Muscle layer of duodenum (tissue), 2 donors: ENCODE results near the gene RBM42.

Experiments used
- H3K27ac ChIP-seq: one replicate; pipeline ENCODE4 v1.7.0; 2013; ENCODE audit warnings: mild to moderate bottlenecking, low read length
- H3K27me3 ChIP-seq: one replicate; pipeline ENCODE4 v1.7.0; 2013; ENCODE audit warnings: low read depth, mild to moderate bottlenecking, control low read depth, low read length
- H3K36me3 ChIP-seq, 2 donors: one replicate each; pipeline ENCODE4 v1.7.0; 2013; ENCODE audit warnings: low read length in 2 of 2, control low read depth in 1 of 2, mild to moderate bottlenecking in 1 of 2; ENCODE audit not compliant: insufficient read depth in 2 of 2, control insufficient read depth in 1 of 2
- H3K4me1 ChIP-seq, 2 donors: one replicate each; pipeline ENCODE4 v1.7.0; 2013; ENCODE audit warnings: low read length in 2 of 2, mild to moderate bottlenecking in 2 of 2, control low read depth in 1 of 2, moderate library complexity in 1 of 2; ENCODE audit not compliant: insufficient read depth in 2 of 2, control insufficient read depth in 1 of 2
- H3K4me3 ChIP-seq, 2 donors: one replicate each; pipeline ENCODE4 v1.7.0; 2013; ENCODE audit warnings: low read length in 2 of 2, low read depth in 1 of 2, mild to moderate bottlenecking in 1 of 2
- H3K9me3 ChIP-seq, 2 donors: one replicate each; pipeline ENCODE4 v1.7.0; 2013; ENCODE audit warnings: low read length in 2 of 2, control low read depth in 1 of 2, mild to moderate bottlenecking in 1 of 2; ENCODE audit not compliant: control insufficient read depth in 1 of 2
- donor health status: healthy.

RBM42 gene

GRCh38 chr19:35621708-35622107, 7.1 kb upstream of the RBM42 start:
- H3K4me3 ChIP-seq, result no peak overlapping the region
- H3K27ac ChIP-seq, result no peak overlapping the region
- H3K4me1 ChIP-seq, result no peaks in the 10 kb centered on the region
- no peaks in the 10 kb centered on the region for H3K9me3 ChIP-seq
- no peaks in the 10 kb centered on the region for H3K27me3 ChIP-seq
- H3K36me3 ChIP-seq, result peaks cover 4 to 28% of the 10 kb centered on the region in 2 donors

GRCh38 chr19:35622750-35623149, 6.1 kb upstream of the RBM42 start:
- no peak overlapping the region for H3K27ac ChIP-seq
- peaks cover 0 to 18% of the 10 kb centered on the region in 2 donors for H3K36me3 ChIP-seq
- no peak overlapping the region for H3K4me3 ChIP-seq
- H3K9me3 ChIP-seq, result no peaks in the 10 kb centered on the region
- no peaks in the 10 kb centered on the region for H3K4me1 ChIP-seq
- H3K27me3 ChIP-seq, result no peaks in the 10 kb centered on the region

GRCh38 chr19:35623327-35624010, 5.4 kb upstream of the RBM42 start:
- H3K4me3 ChIP-seq, result no peak overlapping the region
- H3K27ac ChIP-seq, result no peak overlapping the region
- H3K27me3 ChIP-seq, result no peaks in the 10 kb centered on the region
- no peaks in the 10 kb centered on the region for H3K4me1 ChIP-seq
- no peaks in the 10 kb centered on the region for H3K9me3 ChIP-seq
- H3K36me3 ChIP-seq, result peaks cover 0 to 15% of the 10 kb centered on the region in 2 donors

GRCh38 chr19:35628264-35628564, 622 bp upstream of the RBM42 start:
- H3K27me3 ChIP-seq, result no peaks in the 10 kb centered on the region
- peak overlapping the region; percentile 82 for H3K27ac ChIP-seq
- H3K9me3 ChIP-seq, result no peaks in the 10 kb centered on the region
- H3K4me1 ChIP-seq, result peaks cover 6 to 18% of the 10 kb centered on the region in 2 donors
- H3K4me3 ChIP-seq, result peak overlapping the region; percentile 92 to 99
- H3K36me3 ChIP-seq, result peaks cover 23 to 28% of the 10 kb centered on the region in 2 donors

- peak overlapping the region; percentile 82 for H3K27ac ChIP-seq
- H3K9me3 ChIP-seq, result no peaks in the 10 kb centered on the region
- peaks cover 23 to 39% of the 10 kb centered on the region in 2 donors for H3K36me3 ChIP-seq
- no peaks in the 10 kb centered on the region for H3K27me3 ChIP-seq
- peak overlapping the region; percentile 92 to 99 for H3K4me3 ChIP-seq
- peaks cover 6 to 18% of the 10 kb centered on the region in 2 donors for H3K4me1 ChIP-seq
Measured at GRCh38 chr19:35629332-35629633, 447 bp downstream of the RBM42 start.

GRCh38 chr19:35633727-35634440, 5.0 kb downstream of the RBM42 start:
- no peaks in the 10 kb centered on the region for H3K9me3 ChIP-seq
- H3K27me3 ChIP-seq, result no peaks in the 10 kb centered on the region
- H3K36me3 ChIP-seq, result peaks cover 42 to 72% of the 10 kb centered on the region in 2 donors
- no peak overlapping the region for H3K4me3 ChIP-seq
- no peak overlapping the region for H3K27ac ChIP-seq
- peaks cover 6 to 18% of the 10 kb centered on the region in 2 donors for H3K4me1 ChIP-seq

- Histone ChIP-seq H3K27me3 (no peaks in the 10 kb centered on the region), H3K9me3 (no peaks in the 10 kb centered on the region), H3K4me1 (peaks cover 0 to 2% of the 10 kb centered on the region in 2 donors), H3K27ac (no peak overlapping the region), H3K36me3 (peaks cover 30 to 60% of the 10 kb centered on the region in 2 donors), H3K4me3 (no peak overlapping the region)
Measured at GRCh38 chr19:35636651-35637050, 7.8 kb downstream of the RBM42 start.

GRCh38 chr19:35637165-35637564, 8.3 kb downstream of the RBM42 start:
- H3K36me3 ChIP-seq, result peaks cover 25 to 55% of the 10 kb centered on the region in 2 donors
- H3K4me1 ChIP-seq, result peaks cover 0 to 7% of the 10 kb centered on the region in 2 donors

GRCh38 chr19:35639321-35639639, 10.4 kb downstream of the RBM42 start:
- Histone ChIP-seq H3K9me3 (no peaks in the 10 kb centered on the region), H3K36me3 (peaks cover 20 to 34% of the 10 kb centered on the region in 2 donors), H3K27ac (no peak overlapping the region), H3K4me1 (peaks cover 0 to 22% of the 10 kb centered on the region in 2 donors), H3K4me3 (no peak overlapping the region), H3K27me3 (no peaks in the 10 kb centered on the region)

More at GRCh38 chr19:35637165-35637564, 8.3 kb downstream of the RBM42 start:
- Histone ChIP-seq H3K9me3 (no peaks in the 10 kb centered on the region), H3K27ac (no peak overlapping the region), H3K4me3 (no peak overlapping the region), H3K27me3 (no peaks in the 10 kb centered on the region)

GRCh38 chr19:35639863-35640262, 11.0 kb downstream of the RBM42 start:
- H3K9me3 ChIP-seq, result no peaks in the 10 kb centered on the region
- H3K27ac ChIP-seq, result no peak overlapping the region
- H3K4me3 ChIP-seq, result no peak overlapping the region
- peaks cover 20 to 28% of the 10 kb centered on the region in 2 donors for H3K36me3 ChIP-seq
- no peaks in the 10 kb centered on the region for H3K27me3 ChIP-seq
- H3K4me1 ChIP-seq, result peaks cover 0 to 28% of the 10 kb centered on the region in 2 donors

GRCh38 chr19:35641515-35642151, 12.8 kb downstream of the RBM42 start, which contains the start of gene ETV2:
ETV2 (plus strand) TSS chr19:35641745; CDS start chr19:35642461, 716 bp downstream.
- Histone ChIP-seq H3K4me3 (no peak within 1 kb of the TSS), H3K9me3 (no peaks in the 10 kb centered on the region), H3K27me3 (no peaks in the 10 kb centered on the region), H3K36me3 (peaks cover 14 to 15% of the 10 kb centered on the region in 2 donors), H3K27ac (no peak within 1 kb of the TSS), H3K4me1 (peaks cover 0 to 37% of the 10 kb centered on the region in 2 donors)
